Stimulated activated CD4-positive, alpha-beta T cell treated with anti-CD3 and anti-CD28 coated beads, Interleukin-1b, Interleukin-23, amount 100 ng/mL, for 1 hour (primary cell): Measurements from ENCODE around the gene CD247.
A peak's percentile ranks its signal among the peaks of the same experiment; 100 is the strongest.

Source experiments
- DNase-seq, 2 donors: peaks; one replicate each; pipeline ENCODE4 v3.0.0-alpha.2; 2020; ENCODE audit warnings: low read depth in 2 of 2

Gene CD247

DNA sequence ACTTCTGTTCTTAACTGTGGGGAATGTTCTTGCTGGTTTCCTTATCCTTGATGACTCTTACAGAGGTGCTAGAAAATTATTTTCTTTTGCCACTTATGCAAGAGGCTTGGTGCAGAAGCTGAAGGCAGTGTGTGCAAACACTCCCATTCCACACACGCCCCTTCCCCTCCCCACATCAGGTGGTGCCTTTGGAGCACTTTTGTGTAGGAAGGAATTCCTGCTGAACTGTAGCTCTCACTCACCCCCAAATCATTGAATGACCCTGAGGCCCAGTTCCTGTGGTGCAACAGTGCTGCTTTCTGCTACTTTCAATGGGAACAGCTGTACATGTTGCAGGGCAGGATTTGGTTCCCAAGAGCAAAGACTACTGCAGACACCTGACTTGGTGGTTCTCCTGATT, 101.8 kb downstream of the CD247 start:
- DNase-seq: no peak

DNA sequence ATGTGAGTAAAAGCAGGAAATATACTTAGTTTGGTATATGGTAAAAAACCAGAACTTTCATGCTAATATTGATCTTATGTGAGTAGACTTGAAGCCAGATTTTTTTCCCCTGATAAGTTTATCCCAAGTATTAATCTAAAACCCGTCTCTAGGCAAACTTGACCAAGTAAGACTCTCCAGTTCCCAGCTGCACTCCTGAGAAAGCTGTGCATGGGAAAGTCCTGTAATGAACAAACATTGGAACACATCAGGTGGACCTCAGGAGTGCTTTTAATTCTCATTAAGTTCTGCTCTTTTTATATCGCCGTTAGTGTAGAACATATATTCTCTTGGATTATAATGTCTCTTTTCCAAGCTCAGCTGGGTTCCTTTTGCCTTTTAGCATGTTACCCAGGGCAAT, 105.0 kb downstream of the CD247 start:
- DNase-seq: no peak

DNA sequence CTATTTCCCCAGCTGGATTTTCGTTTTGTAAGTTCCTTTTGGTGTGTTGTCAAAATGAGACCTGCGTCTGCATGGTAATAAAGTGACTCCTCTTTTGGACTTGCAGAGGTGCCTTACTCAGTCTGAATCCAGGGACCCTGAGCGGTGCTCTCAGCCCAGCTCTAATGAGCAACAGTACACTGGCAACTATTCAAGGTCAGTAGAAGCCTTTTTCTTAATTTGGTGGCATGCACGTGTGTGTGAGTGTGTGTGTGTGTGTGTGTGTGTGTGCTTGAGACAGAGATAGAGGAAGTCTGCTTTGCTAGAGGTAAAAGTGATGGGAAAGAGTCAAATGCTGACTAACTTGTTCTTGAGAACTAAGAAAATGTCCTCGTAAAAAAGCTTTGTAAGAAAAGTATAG, 105.4 kb downstream of the CD247 start:
- DNase-seq: no peak

- no peak for DNase-seq
Observed at GRCh38 chr1:167412072-167412471, 106.3 kb downstream of the CD247 start.

- DNase-seq: no peak
Observed at GRCh38 chr1:167409183-167409582, 109.1 kb downstream of the CD247 start.

GRCh38 chr1:167408355-167408754, 110.0 kb downstream of the CD247 start:
- no peak for DNase-seq

- no peak for DNase-seq
Observed at GRCh38 chr1:167404908-167405307, 113.4 kb downstream of the CD247 start.

GRCh38 chr1:167404161-167404888, 114.0 kb downstream of the CD247 start:
- DNase-seq: no peak

- DNase-seq: peak; percentile 4 to 8
Observed at GRCh38 chr1:167401260-167401873, 117.0 kb downstream of the CD247 start.

- DNase-seq: no peak
Observed at GRCh38 chr1:167400359-167400953, 117.9 kb downstream of the CD247 start.

DNA sequence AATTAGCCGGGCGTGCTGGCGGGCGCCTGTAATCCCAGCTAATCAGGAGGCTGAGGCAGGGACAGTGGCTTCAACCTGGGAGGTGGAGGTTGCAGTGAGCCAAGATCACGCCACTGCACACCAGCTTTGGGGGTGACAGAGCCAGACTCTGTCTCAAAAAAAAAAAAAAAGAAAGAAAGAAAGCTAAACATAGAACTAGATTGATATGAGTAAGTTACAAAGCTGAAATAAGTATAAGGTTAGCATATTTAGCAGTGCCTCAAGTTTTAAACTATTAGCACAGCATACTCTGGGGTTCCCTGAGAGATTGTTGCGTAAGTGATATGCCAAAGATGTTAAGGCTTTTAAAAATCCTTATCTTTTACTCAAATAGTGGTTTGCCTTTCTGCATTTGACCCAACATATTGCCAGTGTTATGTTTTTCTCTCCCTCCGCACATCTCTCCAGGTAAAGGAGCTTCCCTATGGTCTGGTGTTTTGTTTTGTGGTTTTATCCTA, 126.1 kb downstream of the CD247 start:
- no peak for DNase-seq

DNA sequence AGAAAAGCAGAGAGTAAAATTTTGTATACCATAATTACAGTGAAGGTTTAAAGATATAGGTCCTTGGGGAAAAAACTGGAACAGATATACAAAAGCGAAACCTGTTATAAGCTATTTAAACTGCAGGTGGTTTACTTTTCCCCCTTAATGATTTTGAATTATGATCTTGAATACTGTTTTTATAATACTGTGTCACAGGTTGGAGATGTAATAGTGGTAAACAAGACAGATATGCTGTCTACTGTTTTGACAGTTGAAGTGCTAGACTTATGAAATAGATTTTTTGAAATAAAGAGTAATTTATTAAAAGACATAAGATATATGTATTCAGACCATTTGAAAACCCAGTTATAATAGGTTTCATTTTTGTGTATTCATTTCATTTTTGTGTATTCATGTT, 129.4 kb downstream of the CD247 start:
- DNase-seq: no peak

GRCh38 chr1:167387251-167387910, 130.9 kb downstream of the CD247 start:
- DNase-seq: no peak
